Measurements from ENCODE around the gene CSNK1D. TPM values are rescaled to one million over a fixed set of nuclear protein-coding genes. Genes with fewer than 3 reads are reported as not detected.

CSNK1D gene
- total and polyA plus RNA-seq, 10 of the 15 experiments (the other 5 are each of a cell fraction or from before 2014, with no cell fraction given) = 5.7 to 105 (median 58.1) TPM

- TF ChIP-seq ZNF687 (IDR thresholded peaks at IDR 0.05) (peak; percentile 38; the same call in 1 of the 2 replicates), USF1 (IDR thresholded peaks at IDR 0.05; ENCODE audit: borderline replicate concordance, extremely low read length, insufficient read depth, low read depth, low read length) (no peak), EED (IDR thresholded peaks at IDR 0.05; ENCODE audit: low read depth) (peak; percentile 61; the same call in 1 of the 2 replicates), POLR2A (IDR thresholded peaks at IDR 0.05; ENCODE audit: low read depth, low read length) (peak; percentile 33), ETV6 (conservative IDR thresholded peaks at IDR 0.05 in 1 of 2, IDR thresholded peaks at IDR 0.05 in 1 of 2; ENCODE audit: borderline replicate concordance in 1 of 2, low read depth in 1 of 2) (no peak), ZZZ3 (IDR thresholded peaks at IDR 0.05; ENCODE audit: control insufficient read depth, insufficient read length, low read depth) (no peak), HSF1 (IDR thresholded peaks at IDR 0.05; ENCODE audit: low read depth, low read length) (no peak), MYC (IDR thresholded peaks at IDR 0.05; ENCODE audit: insufficient read depth, insufficient read length, insufficient replicate concordance, low read length, severe bottlenecking) (no peak), SMAD1 (IDR thresholded peaks at IDR 0.05; ENCODE audit: low read depth, partially characterized antibody) (no peak), YBX1 (IDR thresholded peaks at IDR 0.05) (no peak), TBL1XR1 (IDR thresholded peaks at IDR 0.05; ENCODE audit: low read depth, low read length) (no peak; the same call in 1 of the 2 replicates), SP1 (IDR thresholded peaks at IDR 0.05; ENCODE audit: low read depth, low read length) (no peak), ZSCAN29 (IDR thresholded peaks at IDR 0.05) (no peak), CBX5 (IDR thresholded peaks at IDR 0.05; ENCODE audit: low read depth) (no peak), IRF5 (IDR thresholded peaks at IDR 0.05; ENCODE audit: borderline replicate concordance) (no peak), TAF1 (IDR thresholded peaks at IDR 0.05; ENCODE audit: borderline replicate concordance, low read depth, low read length) (no peak), JUND (IDR thresholded peaks at IDR 0.05; ENCODE audit: low read depth, low read length) (no peak), ZNF217 (IDR thresholded peaks at IDR 0.05) (no peak), NFYA (IDR thresholded peaks at IDR 0.05; ENCODE audit: borderline replicate concordance, low read depth, low read length) (no peak), KLF5 (IDR thresholded peaks at IDR 0.05; ENCODE audit: partially characterized antibody) (peak; percentile 18), CBX3 (IDR thresholded peaks at IDR 0.05; ENCODE audit: borderline replicate concordance, low read depth) (no peak), RAD21 (IDR thresholded peaks at IDR 0.05; ENCODE audit: insufficient read depth, low read depth, low read length) (no peak), NR2F1 (conservative IDR thresholded peaks at IDR 0.05) (no peak; the same call in 1 of the 2 replicates), SIN3A (IDR thresholded peaks at IDR 0.05; ENCODE audit: low read depth, low read length) (0 out of 2 replicates have a peak, but pooled peaks have one; percentile 22)
These were observed 45.1 kb downstream of the CSNK1D start (continued) for GRCh38 chr17:82228278-82228841.

Measured in GM12878 (cell line).